Natural killer cell (primary cell): ENCODE results near the gene FAM13A. TPM values are rescaled to one million over a fixed set of nuclear protein-coding genes. Genes with fewer than 3 reads are reported as not detected.

ENCODE experiments used
- ATAC-seq, 3 donors: fragments of 150-1000 bp in 2 of 3; fragments of 200-7000 bp in 1 of 3; cut with Tn5 transposase; 1 replicate in 1 of 3; 2 replicates in 2 of 3; pipeline ENCODE4 v1.10.0; 2021; ENCODE audit warnings: mild to moderate bottlenecking in 2 of 3, moderate library complexity in 2 of 3
- DNase-seq, 2 donors: peaks; one replicate each; pipeline versions ENCODE4 v3.0.0 to v3.0.0-alpha.2; 2013 to 2021; ENCODE audit warnings: mixed read lengths in 1 of 2
- H3K27ac ChIP-seq: one replicate; pipeline ENCODE4 v1.5.1; 2013; ENCODE audit warnings: mild to moderate bottlenecking, low read length
- H3K27me3 ChIP-seq: one replicate; pipeline ENCODE4 v1.6.1; 2013; ENCODE audit warnings: low read length; ENCODE audit not compliant: control insufficient read depth, insufficient read depth
- H3K36me3 ChIP-seq: one replicate; pipeline ENCODE4 v1.6.1; 2013; ENCODE audit warnings: low read length; ENCODE audit not compliant: control insufficient read depth, insufficient read depth
- H3K4me1 ChIP-seq: one replicate; pipeline ENCODE4 v1.6.1; 2013; ENCODE audit warnings: low read length; ENCODE audit not compliant: control insufficient read depth, insufficient read depth
- H3K4me3 ChIP-seq: one replicate; pipeline ENCODE4 v1.5.1; 2013; ENCODE audit warnings: low read length
- H3K9me3 ChIP-seq: one replicate; pipeline ENCODE4 v1.6.1; 2013; ENCODE audit warnings: low read length; ENCODE audit not compliant: control insufficient read depth, insufficient read depth
- H3K27ac Mint-ChIP-seq, 2 donors: one replicate each; pipeline ENCODE4 v1.8.0; 2022; ENCODE audit warnings: mild to moderate bottlenecking in 2 of 2, mixed read lengths in 2 of 2, moderate library complexity in 1 of 2
- H3K27me3 Mint-ChIP-seq, 2 donors: one replicate each; pipeline ENCODE4 v1.8.0; 2022; ENCODE audit warnings: low read depth in 2 of 2, mixed read lengths in 2 of 2
- H3K36me3 Mint-ChIP-seq: one replicate; pipeline ENCODE4 v1.8.0; 2022; ENCODE audit warnings: mixed read lengths
- H3K4me1 Mint-ChIP-seq, 2 donors: one replicate each; pipeline ENCODE4 v1.8.0; 2022; ENCODE audit warnings: mixed read lengths in 2 of 2
- H3K4me3 Mint-ChIP-seq: one replicate; pipeline ENCODE4 v1.8.0; 2022; ENCODE audit warnings: mild to moderate bottlenecking, moderate library complexity, mixed read lengths
- H3K9me3 Mint-ChIP-seq, 2 donors: one replicate each; pipeline ENCODE4 v1.8.0; 2022; ENCODE audit warnings: mixed read lengths in 2 of 2
- CTCF ChIP-seq: fragments of 200-600 bp; IDR thresholded peaks from one replicate; pipeline ENCODE4 v1.8.0; 2022; ENCODE audit warnings: antibody characterized with exemption
- WGBS: methylation state at CpG from one replicate; pipeline ENCODE4 v1.1.7; 2013; ENCODE audit warnings: missing lambda C conversion rate; ENCODE audit not compliant: insufficient coverage; 5-methylcytosine and 5-hydroxymethylcytosine counted together
- intact Hi-C: fragments of 100-400 bp; cut with micrococcal nuclease; formaldehyde crosslinking; loops from one replicate; pipeline ENCODE4 v1.14.2; 2022
- total RNA-seq, 4 donors: library from RNA; stranded (reverse); fragments of 120-200 nt in 1 of 4; gene quantifications; one replicate each; pipeline versions ENCODE4 v1.2.3 to v1.2.4, GENCODE V29; 2013 to 2022

Gene FAM13A
- total RNA-seq = 10 to 100 TPM in 1 of 3 donors, 1 to 10 TPM in 2; 8.8 to 10.0 (median 8.9) TPM
- total RNA-seq (2013) = 11.0 TPM

GRCh38 chr4:89056953-89057398 lies at the start of gene FAM13A:
Gene FAM13A, minus strand, starts transcription at chr4:89057185. Its CDS starts 221 bp downstream, at chr4:89056964.
- peaks cover 0 to 36% of the 10 kb centered on the region in 2 donors for H3K27me3 Mint-ChIP-seq
- no peaks in the 10 kb centered on the region for H3K4me1 ChIP-seq
- H3K27ac Mint-ChIP-seq = no peak within 1 kb of the TSS
- intact Hi-C loops = no loop called here
- no peaks in the 10 kb centered on the region for H3K36me3 ChIP-seq
- WGBS = 14% methylated on average over 9 of the region's 9 CpGs
- no peak within 1 kb of the TSS for H3K4me3 ChIP-seq
- no peaks in the 10 kb centered on the region for H3K36me3 Mint-ChIP-seq
- H3K9me3 ChIP-seq = no peaks in the 10 kb centered on the region
- peak in 1 of 2 donors; percentile 35 for DNase-seq
- peak within 1 kb of the TSS; percentile 56 for H3K4me3 Mint-ChIP-seq
- no peaks in the 10 kb centered on the region for H3K27me3 ChIP-seq
- H3K4me1 Mint-ChIP-seq = peaks cover 7 to 9% of the 10 kb centered on the region in 2 donors
- peaks cover 2 to 3% of the 10 kb centered on the region in 2 donors for H3K9me3 Mint-ChIP-seq
- ATAC-seq = no peak
- TF ChIP-seq CTCF = no peak
- H3K27ac ChIP-seq = no peak within 1 kb of the TSS

- intact Hi-C loops = no loop called here
- no peak for ATAC-seq
- Histone ChIP-seq H3K27ac (no peak overlapping the region), H3K4me3 (no peak overlapping the region), H3K36me3 (no peaks in the 10 kb centered on the region), H3K9me3 (no peaks in the 10 kb centered on the region), H3K4me1 (peaks cover 7% of the 10 kb centered on the region), H3K27me3 (no peaks in the 10 kb centered on the region)
- Mint-ChIP-seq H3K4me1 (peaks cover 7 to 12% of the 10 kb centered on the region in 2 donors), H3K4me3 (no peak overlapping the region), H3K27ac (no peak overlapping the region), H3K36me3 (no peaks in the 10 kb centered on the region), H3K9me3 (no peaks in the 10 kb centered on the region), H3K27me3 (peaks cover 21 to 36% of the 10 kb centered on the region in 2 donors)
- 93% methylated on average over 6 of the region's 6 CpGs for WGBS
- no peak for TF ChIP-seq CTCF
- no peak for DNase-seq
Observed at GRCh38 chr4:89105726-89106125, 48.7 kb upstream of the FAM13A start.

- Mint-ChIP-seq H3K4me3 (no peak overlapping the region), H3K27ac (no peak overlapping the region), H3K4me1 (no peaks in the 10 kb centered on the region), H3K36me3 (no peaks in the 10 kb centered on the region), H3K27me3 (peaks cover 16 to 31% of the 10 kb centered on the region in 2 donors), H3K9me3 (no peaks in the 10 kb centered on the region)
- ATAC-seq = no peak
- Histone ChIP-seq H3K27me3 (no peaks in the 10 kb centered on the region), H3K36me3 (no peaks in the 10 kb centered on the region), H3K4me1 (no peaks in the 10 kb centered on the region), H3K27ac (no peak overlapping the region), H3K9me3 (no peaks in the 10 kb centered on the region), H3K4me3 (no peak overlapping the region)
- intact Hi-C loops = no loop called here
- 85% methylated on average over 10 of the region's 11 CpGs for WGBS
- no peak for DNase-seq
- no peak for TF ChIP-seq CTCF
Observed at GRCh38 chr4:89101256-89102161, 44.5 kb upstream of the FAM13A start.
